Stimulated activated memory B cell treated with anti-CD40 and anti-IgM and Interleukin-4, amounts not matched to agents 10 μg/mL and 1 μg/mL and 100 μg/mL, for 72 hours (primary cell): ENCODE measurements around the gene PRR22.
"Not testable (repeated sequence)": the region's sequence is repeated elsewhere in the genome, so short reads cannot be mapped to it uniquely, and the experiment has no call there.

Source experiments
- ATAC-seq: fragments of 150-1000 bp; cut with Tn5 transposase; 2 replicates; pipeline ENCODE4 v1.10.0; 2021
- H3K27ac Mint-ChIP-seq: one replicate; pipeline ENCODE4 v1.8.0; 2022; ENCODE audit warnings: mild to moderate bottlenecking, mixed read lengths
- H3K27me3 Mint-ChIP-seq: one replicate; pipeline ENCODE4 v1.8.0; 2022; ENCODE audit warnings: mixed read lengths
- H3K36me3 Mint-ChIP-seq: one replicate; pipeline ENCODE4 v1.8.0; 2022; ENCODE audit warnings: mixed read lengths
- H3K4me1 Mint-ChIP-seq: one replicate; pipeline ENCODE4 v1.8.0; 2022; ENCODE audit warnings: mixed read lengths
- H3K4me3 Mint-ChIP-seq: one replicate; pipeline ENCODE4 v1.8.0; 2022; ENCODE audit warnings: mild to moderate bottlenecking, moderate library complexity, mixed read lengths
- H3K9me3 Mint-ChIP-seq: one replicate; pipeline ENCODE4 v1.8.0; 2022; ENCODE audit warnings: mixed read lengths

The PRR22 gene

GRCh38 chr19:5767949-5768348 lies 16.6 kb downstream of the PRR22 start:
- Mint-ChIP-seq H3K27ac (no peak overlapping the region), H3K27me3 (peaks cover 10% of the 10 kb centered on the region), H3K9me3 (peaks cover under 1% of the 10 kb centered on the region), H3K4me3 (no peak overlapping the region), H3K4me1 (no peaks in the 10 kb centered on the region), H3K36me3 (no peaks in the 10 kb centered on the region)
- ATAC-seq = no peak

GRCh38 chr19:5765220-5765619 lies 19.3 kb downstream of the PRR22 start:
- no peak overlapping the region for H3K4me3 Mint-ChIP-seq
- no peaks in the 10 kb centered on the region for H3K36me3 Mint-ChIP-seq
- H3K9me3 Mint-ChIP-seq = peaks cover 8% of the 10 kb centered on the region
- H3K27me3 Mint-ChIP-seq = peaks cover 11% of the 10 kb centered on the region
- H3K27ac Mint-ChIP-seq = no peak overlapping the region
- no peaks in the 10 kb centered on the region for H3K4me1 Mint-ChIP-seq
- no peak for ATAC-seq

- no peaks in the 10 kb centered on the region for H3K36me3 Mint-ChIP-seq
- H3K9me3 Mint-ChIP-seq = peaks cover 8% of the 10 kb centered on the region
- H3K27me3 Mint-ChIP-seq = peaks cover 19% of the 10 kb centered on the region
- no peak overlapping the region for H3K27ac Mint-ChIP-seq
- ATAC-seq = no peak
- no peak overlapping the region for H3K4me3 Mint-ChIP-seq
- H3K4me1 Mint-ChIP-seq = no peaks in the 10 kb centered on the region
These were observed 21.8 kb downstream of the PRR22 start for GRCh38 chr19:5762608-5763217.

GRCh38 chr19:5753743-5754142 lies 30.8 kb downstream of the PRR22 start:
- no peaks in the 10 kb centered on the region for H3K36me3 Mint-ChIP-seq
- H3K27ac Mint-ChIP-seq = no peak overlapping the region
- H3K9me3 Mint-ChIP-seq = no peaks in the 10 kb centered on the region
- peaks cover 43% of the 10 kb centered on the region for H3K27me3 Mint-ChIP-seq
- no peaks in the 10 kb centered on the region for H3K4me1 Mint-ChIP-seq
- no peak overlapping the region for H3K4me3 Mint-ChIP-seq
- ATAC-seq = no peak

- no peak overlapping the region for H3K4me3 Mint-ChIP-seq
- no peaks in the 10 kb centered on the region for H3K4me1 Mint-ChIP-seq
- no peaks in the 10 kb centered on the region for H3K9me3 Mint-ChIP-seq
- ATAC-seq = no peak
- peaks cover 33% of the 10 kb centered on the region for H3K27me3 Mint-ChIP-seq
- no peaks in the 10 kb centered on the region for H3K36me3 Mint-ChIP-seq
- no peak overlapping the region for H3K27ac Mint-ChIP-seq
These were observed 32.8 kb downstream of the PRR22 start for GRCh38 chr19:5751709-5752108.

GRCh38 chr19:5749505-5749904 lies 35.0 kb downstream of the PRR22 start:
- H3K36me3 Mint-ChIP-seq = no peaks in the 10 kb centered on the region
- no peak overlapping the region for H3K27ac Mint-ChIP-seq
- H3K4me1 Mint-ChIP-seq = no peaks in the 10 kb centered on the region
- H3K4me3 Mint-ChIP-seq = no peak overlapping the region
- no peaks in the 10 kb centered on the region for H3K9me3 Mint-ChIP-seq
- H3K27me3 Mint-ChIP-seq = peaks cover 24% of the 10 kb centered on the region
- no peak for ATAC-seq

GRCh38 chr19:5748920-5749319 lies 35.6 kb downstream of the PRR22 start:
- peaks cover 18% of the 10 kb centered on the region for H3K27me3 Mint-ChIP-seq
- H3K27ac Mint-ChIP-seq, H3K36me3 Mint-ChIP-seq, H3K9me3 Mint-ChIP-seq, H3K4me1 Mint-ChIP-seq, ATAC-seq, H3K4me3 Mint-ChIP-seq: not testable (repeated sequence)

- not testable (repeated sequence) for ATAC-seq, H3K4me3 Mint-ChIP-seq, H3K36me3 Mint-ChIP-seq, H3K27me3 Mint-ChIP-seq, H3K4me1 Mint-ChIP-seq, H3K27ac Mint-ChIP-seq, H3K9me3 Mint-ChIP-seq
These were observed 39.5 kb downstream of the PRR22 start for GRCh38 chr19:5744999-5745398.

GRCh38 chr19:5743630-5744029 lies 40.9 kb downstream of the PRR22 start:
- H3K4me1 Mint-ChIP-seq = no peaks in the 10 kb centered on the region
- no peaks in the 10 kb centered on the region for H3K36me3 Mint-ChIP-seq
- H3K9me3 Mint-ChIP-seq = peaks cover 6% of the 10 kb centered on the region
- H3K27me3 Mint-ChIP-seq = no peaks in the 10 kb centered on the region
- ATAC-seq = no peak
- no peak overlapping the region for H3K27ac Mint-ChIP-seq
- no peak overlapping the region for H3K4me3 Mint-ChIP-seq

- ATAC-seq = no peak
- H3K36me3 Mint-ChIP-seq = no peaks in the 10 kb centered on the region
- no peaks in the 10 kb centered on the region for H3K4me1 Mint-ChIP-seq
- H3K27ac Mint-ChIP-seq = no peak overlapping the region
- peaks cover 6% of the 10 kb centered on the region for H3K9me3 Mint-ChIP-seq
- no peak overlapping the region for H3K4me3 Mint-ChIP-seq
- no peaks in the 10 kb centered on the region for H3K27me3 Mint-ChIP-seq
These were observed 42.5 kb downstream of the PRR22 start for GRCh38 chr19:5742051-5742450.

- Mint-ChIP-seq H3K36me3 (no peaks in the 10 kb centered on the region), H3K4me1 (no peaks in the 10 kb centered on the region), H3K27me3 (peaks cover 7% of the 10 kb centered on the region), H3K4me3 (no peak overlapping the region), H3K27ac (no peak overlapping the region), H3K9me3 (peaks cover 6% of the 10 kb centered on the region)
- ATAC-seq = no peak
These were observed 46.1 kb downstream of the PRR22 start for GRCh38 chr19:5738423-5738822.

- not testable (repeated sequence) for H3K4me1 Mint-ChIP-seq, H3K27ac Mint-ChIP-seq, H3K9me3 Mint-ChIP-seq, H3K36me3 Mint-ChIP-seq, H3K4me3 Mint-ChIP-seq, ATAC-seq
- peaks cover 16% of the 10 kb centered on the region for H3K27me3 Mint-ChIP-seq
These were observed 51.4 kb downstream of the PRR22 start for GRCh38 chr19:5733172-5733571.
